GM21367 (cell line): Measurements from ENCODE around the gene HOXC12.

ENCODE experiments used
- ATAC-seq: cut with Tn5 transposase; IDR thresholded peaks from one replicate; pipeline ENCODE4 v1.9.1; 2021; ENCODE audit not compliant: unreplicated experiment

HOXC12 gene

DNA sequence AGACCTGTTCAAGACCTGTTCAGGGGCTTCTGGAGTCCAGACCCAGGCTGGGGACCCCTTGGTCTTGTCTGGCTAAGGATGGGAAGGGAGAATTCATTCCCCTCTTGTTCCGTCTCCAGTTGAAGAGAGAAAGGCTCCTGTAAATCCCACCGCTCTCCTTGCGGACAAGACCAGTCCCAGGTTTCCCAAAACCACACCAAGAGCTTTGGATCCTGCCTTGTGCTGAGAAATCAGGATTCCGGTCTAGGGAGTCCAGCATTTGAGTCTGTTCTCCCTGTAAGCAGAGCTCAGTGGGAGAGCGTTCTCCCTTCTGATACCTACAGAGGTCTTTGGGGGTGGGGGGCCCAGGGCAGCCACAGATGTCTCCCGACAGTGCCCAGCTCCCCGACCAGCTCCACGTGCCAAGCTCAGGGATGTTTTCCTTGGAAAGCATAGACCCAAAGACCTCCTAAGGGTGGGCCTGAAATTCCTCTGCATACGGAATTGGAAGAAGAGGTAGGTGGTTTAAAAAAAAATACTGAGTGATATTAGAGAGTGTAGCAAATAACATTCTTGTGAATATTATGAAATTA lies 14.2 kb upstream of the HOXC12 start:
- ATAC-seq: no peak

DNA sequence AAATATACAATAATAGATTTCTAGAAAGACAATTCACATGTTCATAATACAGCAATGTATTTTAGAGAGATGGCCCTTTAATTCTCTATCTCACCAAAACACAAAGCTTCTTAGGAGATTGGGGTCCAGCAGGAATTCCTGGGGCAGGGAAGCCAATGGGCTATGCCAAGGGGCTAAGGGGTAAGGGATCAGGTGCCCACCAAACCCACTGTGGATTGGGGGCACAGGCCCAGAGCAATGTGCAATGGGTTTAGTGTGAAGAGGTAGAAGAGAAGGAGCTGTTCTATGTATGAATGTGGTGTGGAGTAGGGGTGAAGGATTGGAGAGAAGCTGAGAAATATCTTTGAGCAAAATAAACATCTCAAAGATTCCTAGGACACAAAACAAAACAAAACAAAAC lies 13.5 kb upstream of the HOXC12 start:
- no peak for ATAC-seq

DNA sequence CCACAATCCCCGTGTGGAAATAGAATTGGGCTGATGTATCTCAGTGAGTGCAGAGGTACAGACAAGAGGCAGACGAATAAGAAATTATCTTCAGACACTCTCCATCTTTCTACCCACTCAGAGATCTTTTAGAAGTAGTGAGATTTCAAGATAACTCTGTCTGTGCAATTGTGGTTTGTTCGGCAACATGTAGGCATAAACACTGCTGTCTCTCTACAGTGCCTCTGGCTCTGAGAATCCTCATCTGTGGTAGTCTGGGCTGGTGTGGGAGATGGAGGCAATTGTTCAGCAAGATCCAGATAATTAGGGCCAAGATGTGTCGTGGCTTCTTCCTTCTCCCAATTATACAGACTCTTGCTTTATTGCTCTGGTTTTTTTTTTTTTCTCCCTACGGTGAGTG lies 13.0 kb upstream of the HOXC12 start:
- no peak for ATAC-seq

DNA sequence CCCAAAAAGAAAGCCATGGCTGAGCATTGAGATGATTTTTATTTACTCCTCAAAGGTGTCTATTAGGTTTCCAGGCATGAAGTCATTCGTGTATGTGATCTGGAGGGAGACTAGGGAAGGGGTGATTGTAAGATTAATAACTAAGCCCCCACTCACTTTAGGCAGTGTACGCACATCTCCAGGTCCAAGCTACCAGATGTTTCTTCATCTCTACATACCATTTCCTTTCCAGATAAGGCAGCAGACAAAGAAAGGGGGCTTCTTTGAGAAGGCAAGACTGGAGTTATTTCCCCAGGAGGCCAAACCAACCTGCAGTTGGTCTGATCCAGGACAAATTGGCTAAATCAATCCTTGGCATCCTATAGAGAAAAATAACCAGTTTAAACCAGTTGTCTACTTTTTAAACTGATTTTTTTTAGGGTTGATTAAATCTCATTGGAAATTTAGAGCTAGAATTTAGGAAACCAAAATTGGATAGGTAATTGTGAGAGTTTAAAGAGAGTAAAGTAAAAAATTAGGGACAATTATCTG lies 12.2 kb upstream of the HOXC12 start:
- no peak for ATAC-seq

- no peak for ATAC-seq
Measured at GRCh38 chr12:53944209-53944608, 10.5 kb upstream of the HOXC12 start.

DNA sequence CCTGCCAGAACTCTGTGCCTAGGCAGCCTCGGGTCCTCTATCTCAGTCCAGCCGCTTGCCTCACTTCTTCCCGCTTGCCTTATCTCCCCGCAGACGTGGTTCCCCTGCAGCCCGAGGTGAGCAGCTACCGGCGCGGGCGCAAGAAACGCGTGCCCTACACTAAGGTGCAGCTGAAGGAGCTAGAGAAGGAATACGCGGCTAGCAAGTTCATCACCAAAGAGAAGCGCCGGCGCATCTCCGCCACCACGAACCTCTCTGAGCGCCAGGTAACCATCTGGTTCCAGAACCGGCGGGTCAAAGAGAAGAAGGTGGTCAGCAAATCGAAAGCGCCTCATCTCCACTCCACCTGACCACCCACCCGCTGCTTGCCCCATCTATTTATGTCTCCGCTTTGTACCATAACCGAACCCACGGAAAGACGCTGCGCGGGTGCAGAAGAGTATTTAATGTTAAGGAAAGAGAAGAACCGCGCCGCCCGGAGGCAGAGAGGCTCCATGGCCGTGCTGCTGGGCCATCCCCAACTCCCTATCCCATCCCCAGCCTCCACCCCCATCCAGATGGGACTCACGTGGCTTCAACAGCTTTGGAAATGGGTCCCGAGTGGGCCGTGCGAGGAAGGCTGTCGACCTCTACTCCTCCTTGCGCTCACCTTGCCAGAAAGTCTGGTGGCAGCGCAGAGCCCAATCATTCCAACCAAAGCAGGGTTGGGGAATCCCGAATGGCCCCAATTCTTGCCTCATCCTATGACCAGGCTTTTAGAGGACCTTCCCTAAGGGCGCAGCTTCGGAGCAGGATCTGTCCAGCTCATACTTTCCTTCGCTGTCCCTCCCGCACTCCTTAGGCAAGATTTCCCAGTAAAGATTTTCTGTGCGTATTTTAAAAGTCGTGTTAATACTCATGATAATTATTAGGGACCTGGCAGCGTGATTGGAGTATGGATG lies 9.5 kb upstream of the HOXC12 start:
- ATAC-seq: no peak

DNA sequence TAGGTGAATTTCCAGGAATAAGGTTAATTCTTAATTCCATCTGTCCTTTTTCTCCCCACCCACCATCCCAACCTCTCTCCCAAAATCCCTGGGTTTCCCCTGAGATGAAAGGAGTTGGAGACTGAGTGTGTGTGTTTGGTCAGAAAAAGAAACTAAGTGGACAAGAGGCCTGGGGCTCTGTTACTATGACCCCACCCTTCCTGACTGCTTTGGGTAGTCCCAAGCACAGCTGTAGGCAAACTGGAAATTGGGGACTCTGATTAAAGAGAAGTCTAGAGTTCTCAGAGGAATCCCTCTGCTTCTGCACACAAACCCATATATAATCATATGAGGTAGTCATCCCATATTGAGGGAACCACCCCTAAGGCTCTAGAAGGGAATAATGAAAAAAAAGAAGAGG lies 7.0 kb upstream of the HOXC12 start:
- no peak for ATAC-seq

DNA sequence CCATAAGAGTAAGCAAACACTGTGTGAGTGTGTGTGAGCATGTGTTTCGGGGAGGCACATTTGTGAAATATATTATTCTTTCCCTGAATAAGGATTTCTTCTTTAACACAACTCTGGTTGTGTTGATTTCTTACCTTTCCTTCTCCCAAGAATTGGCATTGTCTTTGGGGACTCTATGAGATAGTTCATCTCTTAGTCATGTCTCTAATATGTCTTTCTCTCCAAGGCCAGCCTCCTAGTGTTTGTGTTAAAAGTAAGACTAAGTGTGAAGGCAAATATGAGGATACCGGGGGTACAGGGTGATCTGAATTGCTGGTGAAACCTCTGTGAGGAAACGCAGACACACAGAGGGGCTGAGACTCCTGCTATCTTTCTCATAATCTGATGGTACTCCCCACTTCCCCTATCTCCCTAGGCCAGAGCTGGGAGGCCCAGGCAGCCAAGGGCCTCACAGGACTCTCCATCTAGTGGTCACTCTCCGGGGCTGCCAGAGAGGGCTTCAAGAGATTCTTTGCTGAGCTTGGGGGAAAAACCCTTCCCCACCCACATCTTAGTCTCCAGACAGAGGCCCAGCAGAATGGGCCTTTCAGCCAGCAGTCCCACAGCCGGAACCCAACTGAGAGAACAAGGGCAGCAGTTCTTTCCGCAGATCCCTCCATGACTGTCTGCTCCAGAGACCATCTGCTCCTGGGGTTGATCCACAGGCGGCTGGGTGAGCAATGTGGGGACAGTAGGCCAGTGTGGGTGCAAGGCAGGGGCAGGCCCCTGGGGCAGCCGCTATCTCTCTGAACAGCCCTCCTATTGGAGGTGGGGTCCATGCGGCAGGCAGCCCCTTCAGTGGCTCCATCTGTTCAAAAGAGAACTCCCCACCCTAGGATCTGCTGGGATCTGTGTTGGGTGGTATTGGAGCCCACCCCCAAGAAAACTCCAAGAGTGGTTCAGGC lies 5.8 kb upstream of the HOXC12 start:
- no peak for ATAC-seq

GRCh38 chr12:53949631-53950436 lies 4.9 kb upstream of the HOXC12 start:
- no peak for ATAC-seq

DNA sequence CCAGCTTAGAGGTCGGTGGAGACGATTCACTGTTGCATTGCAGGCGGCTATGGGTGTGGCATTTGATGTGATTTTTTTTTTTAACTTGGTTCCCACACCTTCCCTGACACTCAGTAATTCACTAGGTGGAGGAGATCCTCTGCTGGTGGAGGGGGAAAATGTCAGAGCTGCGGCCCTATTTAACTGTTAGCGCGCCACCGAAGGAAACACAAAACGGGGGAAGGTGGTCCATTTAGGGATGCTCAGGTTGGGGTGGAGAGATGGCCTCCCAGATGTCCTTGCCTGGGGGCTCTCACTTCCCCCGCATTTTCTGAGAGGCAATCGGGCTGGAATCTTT lies 4.3 kb upstream of the HOXC12 start:
- no peak for ATAC-seq

DNA sequence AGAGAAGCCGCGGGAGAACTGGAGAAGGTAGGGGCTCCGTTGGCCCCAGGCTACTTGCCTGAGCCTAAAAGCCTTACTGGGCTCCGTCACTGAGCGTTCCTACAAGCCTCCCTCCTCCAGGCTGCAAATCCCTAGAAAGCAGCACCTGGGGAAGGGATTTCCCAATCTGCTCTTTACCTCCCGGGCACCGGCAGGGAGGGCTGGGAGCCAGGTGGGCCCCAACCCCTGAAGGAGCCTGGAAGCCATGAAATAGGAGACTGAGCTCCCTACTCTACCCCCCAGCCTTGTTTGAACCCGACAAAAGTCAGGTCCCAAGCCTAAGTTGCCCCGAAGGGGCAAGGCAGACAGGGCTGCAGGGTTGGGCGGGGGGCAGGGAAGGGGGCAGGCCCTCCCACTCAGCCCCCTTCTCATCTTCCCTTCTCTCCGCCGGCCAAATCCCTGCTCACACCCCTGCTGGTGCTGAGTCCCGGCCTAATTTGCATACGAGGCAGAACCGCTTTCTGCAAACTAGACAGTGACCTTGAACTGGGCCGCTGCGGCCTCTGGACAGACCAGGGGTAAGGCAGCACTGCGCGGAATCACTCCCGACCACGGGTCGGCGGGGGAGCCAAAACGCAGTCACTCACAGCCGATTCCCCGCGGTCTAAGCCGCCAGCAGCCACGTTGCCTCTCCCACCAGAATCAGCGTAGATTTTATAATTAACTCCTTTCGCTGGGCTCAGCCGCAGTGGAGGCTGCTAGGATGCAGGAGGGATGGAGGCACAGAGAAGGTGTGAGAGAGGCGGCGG lies 3.7 kb upstream of the HOXC12 start:
- ATAC-seq: no peak

DNA sequence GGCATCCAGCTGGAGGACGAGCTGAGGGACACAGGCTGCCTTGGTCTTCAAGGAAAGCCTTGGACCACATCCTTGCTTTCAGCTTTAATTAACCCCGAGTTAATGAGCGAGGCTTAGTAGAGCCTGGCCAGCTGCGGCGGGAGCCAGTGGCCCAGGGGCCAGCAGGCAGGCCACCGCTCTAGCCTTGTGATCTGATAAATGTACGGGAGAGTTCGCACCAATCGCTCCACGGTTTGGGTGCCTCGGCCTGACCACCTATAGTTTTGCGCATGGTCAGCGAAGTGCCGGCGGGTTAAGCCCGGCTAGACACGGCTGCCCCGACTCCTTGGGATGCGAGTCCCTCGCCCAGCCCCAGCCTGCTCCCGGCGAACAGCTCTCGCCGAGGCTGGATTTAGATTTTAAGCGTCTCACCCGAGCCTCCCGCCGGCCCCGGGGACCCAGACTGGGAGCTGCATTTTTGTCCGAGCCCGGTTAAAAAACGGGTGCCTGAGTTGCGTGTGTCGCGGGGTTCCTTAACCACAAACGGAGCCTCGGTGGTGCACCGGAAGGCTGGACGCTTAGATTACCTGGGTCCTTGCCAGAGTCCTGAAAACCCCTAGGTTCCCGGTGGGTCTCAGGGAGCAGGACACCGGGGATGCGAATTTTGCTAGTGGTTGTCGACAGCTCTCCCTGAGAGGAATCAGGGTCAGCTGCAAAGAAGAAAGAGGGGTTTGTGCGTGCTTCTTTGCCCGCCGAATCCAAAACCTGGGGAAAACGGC lies 2.9 kb upstream of the HOXC12 start:
- ATAC-seq: no peak

- no peak for ATAC-seq
Measured at GRCh38 chr12:53952335-53952694, 2.4 kb upstream of the HOXC12 start.

- ATAC-seq: no peak
Measured at GRCh38 chr12:53952871-53953734, 1.6 kb upstream of the HOXC12 start.

GRCh38 chr12:53953831-53954693 lies 641 bp upstream of the HOXC12 start:
- no peak for ATAC-seq

GRCh38 chr12:53955036-53955775 lies 503 bp downstream of the HOXC12 start:
- ATAC-seq: no peak
